ENCODE measurements around the gene PPIH. TPM values are rescaled to one million over a fixed set of nuclear protein-coding genes. Genes with fewer than 3 reads are reported as not detected.

The PPIH gene
- total RNA-seq, 1 experiment from 2014 or later = 78.5 TPM

Other genes starting within 250 kb of the PPIH start
- gene ZMYND12, start 202.4 kb upstream of the PPIH start, total RNA-seq (2021; ENCODE audit: unreplicated experiment) = 0.57 TPM
- gene PPCS, start 201.9 kb upstream of the PPIH start, total RNA-seq (2021; ENCODE audit: unreplicated experiment) = 72.7 TPM
- gene CCDC30, start 195.1 kb upstream of the PPIH start, total RNA-seq (2021; ENCODE audit: unreplicated experiment) = 1.3 TPM
- 908 TPM for gene YBX1, start 24.0 kb downstream of the PPIH start, total RNA-seq (2021; ENCODE audit: unreplicated experiment)
- gene CLDN19, start 81.8 kb downstream of the PPIH start, total RNA-seq (2021; ENCODE audit: unreplicated experiment) = 0.05 TPM
- gene P3H1, start 108.6 kb downstream of the PPIH start, total RNA-seq (2021; ENCODE audit: unreplicated experiment) = 84.8 TPM
- gene C1orf50, start 108.8 kb downstream of the PPIH start, total RNA-seq (2021; ENCODE audit: unreplicated experiment) = 5.8 TPM
- gene TMEM269, start 126.6 kb downstream of the PPIH start, total RNA-seq (2021; ENCODE audit: unreplicated experiment) = 0.13 TPM
- 15.3 TPM for gene ERMAP, start 158.7 kb downstream of the PPIH start, total RNA-seq (2021; ENCODE audit: unreplicated experiment)
- gene SVBP, start 159.0 kb downstream of the PPIH start, total RNA-seq (2021; ENCODE audit: unreplicated experiment) = 21.2 TPM
- 9.9 TPM for gene ZNF691, start 188.2 kb downstream of the PPIH start, total RNA-seq (2021; ENCODE audit: unreplicated experiment)